GM23338 (cell line): ENCODE results near the gene THSD4. TPM values are rescaled to one million over a fixed set of nuclear protein-coding genes. Genes with fewer than 3 reads are reported as not detected.

Experiments
- ATAC-seq: fragments of 200-7000 bp; cut with Tn5 transposase; 3 replicates; pipeline ENCODE4 v1.9.1; 2020
- DNase-seq: peaks from one replicate; pipeline ENCODE4 v3.0.0-alpha.2; 2015; ENCODE audit warnings: low spot score
- H2AFZ ChIP-seq: fragments of 200-600 bp; sonication (generic); 2 replicates; pipeline ENCODE4 v1.8.0; 2016; ENCODE audit warnings: antibody characterized with exemption, mild to moderate bottlenecking, moderate library complexity
- H3F3A ChIP-seq: fragments of 200-600 bp; sonication (generic); replicated peaks from 2 replicates; pipeline ENCODE4 v1.8.0; 2017; ENCODE audit warnings: antibody characterized with exemption, mixed run types, low read depth
- H3K27ac ChIP-seq: fragments of 200-600 bp; sonication (generic); 2 replicates; pipeline ENCODE4 v1.6.1; 2016; ENCODE audit warnings: low read depth
- H3K27me3 ChIP-seq: fragments of 200-600 bp; sonication (generic); 2 replicates; pipeline ENCODE4 v1.8.0; 2016; ENCODE audit warnings: mild to moderate bottlenecking, mixed run types, moderate library complexity; ENCODE audit not compliant: insufficient read depth
- H3K36me3 ChIP-seq: fragments of 200-600 bp; sonication (generic); 2 replicates; pipeline ENCODE4 v1.8.0; 2016; ENCODE audit warnings: mild to moderate bottlenecking; ENCODE audit not compliant: insufficient read depth
- H3K4me1 ChIP-seq: fragments of 200-600 bp; sonication (generic); 2 replicates; pipeline ENCODE4 v1.8.0; 2016; ENCODE audit warnings: mild to moderate bottlenecking, moderate library complexity; ENCODE audit not compliant: insufficient read depth
- H3K4me2 ChIP-seq: fragments of 200-600 bp; sonication (generic); 2 replicates; pipeline ENCODE4 v1.7.1; 2017; ENCODE audit warnings: mixed run types
- H3K4me3 ChIP-seq: fragments of 200-600 bp; sonication (generic); 2 replicates; pipeline ENCODE4 v1.6.1; 2016; ENCODE audit warnings: mixed run types
- H3K79me2 ChIP-seq: fragments of 200-600 bp; sonication (generic); replicated peaks from 2 replicates; pipeline ENCODE4 v1.8.0; 2017; ENCODE audit warnings: mild to moderate bottlenecking; ENCODE audit not compliant: insufficient read depth
- H3K9me2 ChIP-seq: fragments of 200-600 bp; sonication (generic); 2 replicates; pipeline ENCODE4 v1.8.0; 2017; ENCODE audit not compliant: insufficient read depth
- H4K20me1 ChIP-seq: fragments of 200-600 bp; sonication (generic); replicated peaks from 2 replicates; pipeline ENCODE4 v1.8.0; 2017; ENCODE audit warnings: mild to moderate bottlenecking; ENCODE audit not compliant: insufficient read depth
- H3K27ac Mint-ChIP-seq: 2 replicates; pipeline ENCODE4 v1.8.0; 2020; ENCODE audit warnings: inconsistent platforms, mild to moderate bottlenecking, moderate library complexity, mixed read lengths
- H3K27me3 Mint-ChIP-seq: 3 replicates; pipeline ENCODE4 v1.8.0; 2022; ENCODE audit warnings: low read depth, mild to moderate bottlenecking, moderate library complexity, mixed read lengths, inconsistent platforms; ENCODE audit not compliant: insufficient read depth, poor library complexity
- H3K36me3 Mint-ChIP-seq: 3 replicates; pipeline ENCODE4 v1.8.0; 2021; ENCODE audit warnings: low read depth, mild to moderate bottlenecking, inconsistent platforms, moderate library complexity, mixed read lengths
- H3K4me1 Mint-ChIP-seq: 3 replicates; pipeline ENCODE4 v1.8.0; 2020; ENCODE audit warnings: mild to moderate bottlenecking, inconsistent platforms, mixed read lengths
- H3K4me3 Mint-ChIP-seq: 3 replicates; pipeline ENCODE4 v1.8.0; 2021; ENCODE audit warnings: moderate library complexity, mild to moderate bottlenecking, inconsistent platforms, mixed read lengths
- H3K9me3 Mint-ChIP-seq: 3 replicates; pipeline ENCODE4 v1.8.0; 2020; ENCODE audit warnings: moderate library complexity, mild to moderate bottlenecking, inconsistent platforms, mixed read lengths
- CREB1 ChIP-seq: fragments of 250-450 bp; sonication (Bioruptor Pico); IDR thresholded peaks from 2 replicates; pipeline ENCODE4 v1.5.0; 2020; ENCODE audit warnings: low read depth, mild to moderate bottlenecking, moderate library complexity
- EZH2 ChIP-seq: fragments of 200-600 bp; sonication (generic); IDR thresholded peaks from one replicate; pipeline ENCODE4 v1.8.0; 2017; ENCODE audit warnings: antibody characterized with exemption, mild to moderate bottlenecking, low read depth; ENCODE audit not compliant: unreplicated experiment
- EZH2phosphoT487 ChIP-seq: fragments of 200-600 bp; sonication (generic); IDR thresholded peaks from one replicate; pipeline ENCODE4 v1.8.1; 2018; ENCODE audit warnings: antibody characterized with exemption; ENCODE audit not compliant: unreplicated experiment
- JUNB ChIP-seq: IDR thresholded peaks from one replicate; pipeline ENCODE4 v1.6.1; 2016; ENCODE audit warnings: antibody characterized with exemption; ENCODE audit not compliant: unreplicated experiment
- NANOG ChIP-seq: IDR thresholded peaks from 2 replicates; pipeline ENCODE4 v1.6.1; 2016; ENCODE audit warnings: antibody characterized with exemption, borderline replicate concordance
- POLR2AphosphoS5 ChIP-seq: IDR thresholded peaks from 2 replicates; pipeline ENCODE4 v1.6.1; 2016; ENCODE audit warnings: antibody characterized with exemption, low read depth
- STAT1 ChIP-seq: IDR thresholded peaks from one replicate; pipeline ENCODE4 v1.6.1; 2016; ENCODE audit warnings: antibody characterized with exemption; ENCODE audit not compliant: unreplicated experiment
- ZNF114 ChIP-seq: fragments of 250-450 bp; sonication (Bioruptor Pico); IDR thresholded peaks from 2 replicates; pipeline ENCODE4 v1.5.0; 2020; ENCODE audit warnings: mild to moderate bottlenecking, moderate library complexity
- ZNF331 ChIP-seq: fragments of 250-450 bp; sonication (Bioruptor Pico); IDR thresholded peaks from 2 replicates; pipeline ENCODE4 v1.5.0; 2020; ENCODE audit warnings: low read depth, mild to moderate bottlenecking, moderate library complexity
- ZNF462 ChIP-seq: fragments of 250-450 bp; sonication (Bioruptor Pico); IDR thresholded peaks from 2 replicates; pipeline ENCODE4 v1.5.0; 2020; ENCODE audit warnings: mild to moderate bottlenecking, moderate library complexity
- polyA plus RNA-seq: library from polyadenylated mRNA; unstranded; fragments of >200 nt; fragmentation: Nextera tagmentation; extraction: Ambion mirVana; gene quantifications from 2 replicates; pipeline ENCODE4 v1.2.1, GENCODE V29; 2016
- total RNA-seq: library from RNA; depleted of rRNA; stranded (reverse); fragments of >200 nt; shearing (Covaris generic); gene quantifications from 2 replicates; pipeline ENCODE4 v1.2.3, GENCODE V29; 2014
- TF ChIP-seq, protein P1 (sequence below): IDR thresholded peaks from one replicate; pipeline ENCODE4 v1.6.1; 2018; ENCODE audit warnings: antibody characterized with exemption; ENCODE audit not compliant: unreplicated experiment
- TF ChIP-seq, protein P2 (sequence below), 2 experiments: fragments of 200-600 bp in 1 of 2; sonication (generic) in 1 of 2; conservative IDR thresholded peaks; 2 replicates each; pipeline versions ENCODE4 v1.5.1 to v1.6.1; 2016 to 2017; ENCODE audit warnings: antibody characterized with exemption in 2 of 2, low read depth in 2 of 2, mild to moderate bottlenecking in 2 of 2, moderate library complexity in 1 of 2
- TF ChIP-seq, protein P3 (sequence below): IDR thresholded peaks from 2 replicates; pipeline ENCODE4 v1.6.1; 2016; ENCODE audit warnings: antibody characterized with exemption

Gene THSD4
- total and polyA plus RNA-seq, 2 experiments from 2014 or later = 2.0 to 7.4 TPM

DNA sequence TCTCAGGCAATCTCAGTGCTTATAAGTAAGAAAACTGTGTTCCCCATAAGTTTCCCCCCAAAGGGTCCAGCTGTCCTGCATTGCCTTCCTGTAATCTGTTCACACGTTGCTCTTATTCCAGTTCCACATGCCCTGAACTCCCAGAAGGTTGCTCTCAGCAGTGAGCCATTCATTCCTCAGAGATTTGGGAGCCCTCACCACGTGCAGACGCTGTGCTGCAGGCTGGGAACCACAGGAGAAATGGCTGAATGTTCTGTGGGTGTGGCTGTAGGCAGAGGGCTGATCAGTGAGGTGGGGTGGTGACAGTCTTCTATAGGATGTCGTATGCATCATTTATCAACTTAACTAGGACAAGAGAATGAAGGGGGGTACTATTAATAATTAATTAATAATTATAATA lies 3.3 kb upstream of the THSD4 start:
- no peak overlapping the region for H3K27ac Mint-ChIP-seq

More for the DNA sequence above, 3.3 kb upstream of the THSD4 start:
- Histone ChIP-seq H3K27ac (no peak overlapping the region), H3K4me3 (no peak overlapping the region), H3K36me3 (no peaks in the 10 kb centered on the region), H2AFZ (no peak overlapping the region), H3K27me3 (peaks cover 11% of the 10 kb centered on the region), H3K4me2 (no peak overlapping the region), H3K9me2 (no peaks in the 10 kb centered on the region), H4K20me1 (no peaks in the 10 kb centered on the region; the same call in 1 of the 2 replicates), H3F3A (no peaks in the 10 kb centered on the region; the same call in 1 of the 2 replicates), H3K79me2 (no peaks in the 10 kb centered on the region), H3K4me1 (peaks cover 19% of the 10 kb centered on the region)
- DNase-seq (no peak), ATAC-seq (no peak)
- Mint-ChIP-seq H3K4me3 (no peak overlapping the region), H3K27me3 (peaks cover 22% of the 10 kb centered on the region), H3K36me3 (no peaks in the 10 kb centered on the region), H3K4me1 (peaks cover 46% of the 10 kb centered on the region), H3K9me3 (no peaks in the 10 kb centered on the region)
- TF ChIP-seq JUNB (no peak), ZNF331 (CRISPR knock-in tag) (no peak), NANOG (no peak), POLR2AphosphoS5 (no peak), CREB1 (CRISPR knock-in tag) (no peak), EZH2 (no peak), STAT1 (no peak), ZNF114 (CRISPR knock-in tag) (no peak), EZH2phosphoT487 (no peak), ZNF462 (CRISPR knock-in tag) (no peak)
- TF ChIP-seq, protein P1, sequence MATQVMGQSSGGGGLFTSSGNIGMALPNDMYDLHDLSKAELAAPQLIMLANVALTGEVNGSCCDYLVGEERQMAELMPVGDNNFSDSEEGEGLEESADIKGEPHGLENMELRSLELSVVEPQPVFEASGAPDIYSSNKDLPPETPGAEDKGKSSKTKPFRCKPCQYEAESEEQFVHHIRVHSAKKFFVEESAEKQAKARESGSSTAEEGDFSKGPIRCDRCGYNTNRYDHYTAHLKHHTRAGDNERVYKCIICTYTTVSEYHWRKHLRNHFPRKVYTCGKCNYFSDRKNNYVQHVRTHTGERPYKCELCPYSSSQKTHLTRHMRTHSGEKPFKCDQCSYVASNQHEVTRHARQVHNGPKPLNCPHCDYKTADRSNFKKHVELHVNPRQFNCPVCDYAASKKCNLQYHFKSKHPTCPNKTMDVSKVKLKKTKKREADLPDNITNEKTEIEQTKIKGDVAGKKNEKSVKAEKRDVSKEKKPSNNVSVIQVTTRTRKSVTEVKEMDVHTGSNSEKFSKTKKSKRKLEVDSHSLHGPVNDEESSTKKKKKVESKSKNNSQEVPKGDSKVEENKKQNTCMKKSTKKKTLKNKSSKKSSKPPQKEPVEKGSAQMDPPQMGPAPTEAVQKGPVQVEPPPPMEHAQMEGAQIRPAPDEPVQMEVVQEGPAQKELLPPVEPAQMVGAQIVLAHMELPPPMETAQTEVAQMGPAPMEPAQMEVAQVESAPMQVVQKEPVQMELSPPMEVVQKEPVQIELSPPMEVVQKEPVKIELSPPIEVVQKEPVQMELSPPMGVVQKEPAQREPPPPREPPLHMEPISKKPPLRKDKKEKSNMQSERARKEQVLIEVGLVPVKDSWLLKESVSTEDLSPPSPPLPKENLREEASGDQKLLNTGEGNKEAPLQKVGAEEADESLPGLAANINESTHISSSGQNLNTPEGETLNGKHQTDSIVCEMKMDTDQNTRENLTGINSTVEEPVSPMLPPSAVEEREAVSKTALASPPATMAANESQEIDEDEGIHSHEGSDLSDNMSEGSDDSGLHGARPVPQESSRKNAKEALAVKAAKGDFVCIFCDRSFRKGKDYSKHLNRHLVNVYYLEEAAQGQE = no peak
- TF ChIP-seq, protein P2, sequence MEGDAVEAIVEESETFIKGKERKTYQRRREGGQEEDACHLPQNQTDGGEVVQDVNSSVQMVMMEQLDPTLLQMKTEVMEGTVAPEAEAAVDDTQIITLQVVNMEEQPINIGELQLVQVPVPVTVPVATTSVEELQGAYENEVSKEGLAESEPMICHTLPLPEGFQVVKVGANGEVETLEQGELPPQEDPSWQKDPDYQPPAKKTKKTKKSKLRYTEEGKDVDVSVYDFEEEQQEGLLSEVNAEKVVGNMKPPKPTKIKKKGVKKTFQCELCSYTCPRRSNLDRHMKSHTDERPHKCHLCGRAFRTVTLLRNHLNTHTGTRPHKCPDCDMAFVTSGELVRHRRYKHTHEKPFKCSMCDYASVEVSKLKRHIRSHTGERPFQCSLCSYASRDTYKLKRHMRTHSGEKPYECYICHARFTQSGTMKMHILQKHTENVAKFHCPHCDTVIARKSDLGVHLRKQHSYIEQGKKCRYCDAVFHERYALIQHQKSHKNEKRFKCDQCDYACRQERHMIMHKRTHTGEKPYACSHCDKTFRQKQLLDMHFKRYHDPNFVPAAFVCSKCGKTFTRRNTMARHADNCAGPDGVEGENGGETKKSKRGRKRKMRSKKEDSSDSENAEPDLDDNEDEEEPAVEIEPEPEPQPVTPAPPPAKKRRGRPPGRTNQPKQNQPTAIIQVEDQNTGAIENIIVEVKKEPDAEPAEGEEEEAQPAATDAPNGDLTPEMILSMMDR (conservative IDR thresholded peaks at IDR 0.05; ENCODE audit: low read depth in 2 of 2) = no peak
- TF ChIP-seq, protein P3, sequence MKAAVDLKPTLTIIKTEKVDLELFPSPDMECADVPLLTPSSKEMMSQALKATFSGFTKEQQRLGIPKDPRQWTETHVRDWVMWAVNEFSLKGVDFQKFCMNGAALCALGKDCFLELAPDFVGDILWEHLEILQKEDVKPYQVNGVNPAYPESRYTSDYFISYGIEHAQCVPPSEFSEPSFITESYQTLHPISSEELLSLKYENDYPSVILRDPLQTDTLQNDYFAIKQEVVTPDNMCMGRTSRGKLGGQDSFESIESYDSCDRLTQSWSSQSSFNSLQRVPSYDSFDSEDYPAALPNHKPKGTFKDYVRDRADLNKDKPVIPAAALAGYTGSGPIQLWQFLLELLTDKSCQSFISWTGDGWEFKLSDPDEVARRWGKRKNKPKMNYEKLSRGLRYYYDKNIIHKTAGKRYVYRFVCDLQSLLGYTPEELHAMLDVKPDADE = no peak
